Stimulated activated CD8-positive, alpha-beta memory T cell treated with anti-CD3 and anti-CD28 coated beads, Interleukin-7, amount 100 ng/mL, for 24 hours (primary cell): ENCODE data around the gene TUBA1C.
"Not testable (repeated sequence)": the region's sequence is repeated elsewhere in the genome, so short reads cannot be mapped to it uniquely, and the experiment has no call there.

Experiments used
- DNase-seq: peaks from one replicate; pipeline ENCODE4 v3.0.0-alpha.2; 2020; ENCODE audit warnings: low read depth

TUBA1C gene

DNA sequence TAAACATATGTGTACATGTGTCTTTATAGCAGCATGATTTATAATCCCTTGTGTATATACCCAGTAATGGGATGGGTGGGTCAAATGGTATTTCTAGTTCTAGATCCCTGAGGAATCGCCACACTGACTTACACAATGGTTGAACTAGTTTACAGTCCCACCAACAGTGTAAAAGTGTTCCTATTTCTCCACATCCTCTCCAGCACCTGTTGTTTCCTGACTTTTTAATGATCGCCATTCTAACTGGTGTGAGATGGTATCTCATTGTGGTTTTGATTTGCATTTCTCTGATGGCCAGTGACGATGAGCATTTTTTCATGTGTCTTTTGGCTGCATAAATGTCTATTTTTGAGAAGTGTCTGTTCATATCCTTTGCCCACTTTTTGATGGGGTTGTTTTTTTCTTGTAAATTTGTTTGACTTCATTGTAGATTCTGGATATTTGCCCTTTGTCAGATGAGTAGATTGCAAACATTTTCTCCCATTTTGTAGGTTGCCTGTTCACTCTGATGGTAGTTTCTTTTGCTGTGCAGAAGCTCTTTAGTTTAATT is 45.6 kb downstream of the TUBA1C start:
- not testable (repeated sequence) for DNase-seq

DNA sequence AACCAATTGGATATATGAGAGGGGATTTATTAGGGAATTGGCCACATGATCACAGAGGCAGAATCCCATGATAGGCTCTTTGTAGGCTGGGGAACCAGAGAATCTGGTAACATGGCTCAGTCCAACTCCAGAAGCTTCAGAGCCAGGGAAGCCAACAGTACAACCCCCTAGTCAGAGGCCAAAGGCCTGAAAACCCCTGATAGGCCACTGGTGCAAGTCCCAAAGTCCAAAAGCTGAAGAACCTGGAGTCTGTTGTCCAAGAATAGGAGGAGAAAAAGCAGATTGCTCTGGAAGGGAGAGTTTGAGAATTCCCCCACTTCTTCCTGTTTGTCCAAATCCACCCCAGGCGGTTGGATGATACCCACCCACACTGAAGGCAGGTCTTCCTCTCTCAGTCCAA is 49.9 kb downstream of the TUBA1C start:
- no peak for DNase-seq

DNA sequence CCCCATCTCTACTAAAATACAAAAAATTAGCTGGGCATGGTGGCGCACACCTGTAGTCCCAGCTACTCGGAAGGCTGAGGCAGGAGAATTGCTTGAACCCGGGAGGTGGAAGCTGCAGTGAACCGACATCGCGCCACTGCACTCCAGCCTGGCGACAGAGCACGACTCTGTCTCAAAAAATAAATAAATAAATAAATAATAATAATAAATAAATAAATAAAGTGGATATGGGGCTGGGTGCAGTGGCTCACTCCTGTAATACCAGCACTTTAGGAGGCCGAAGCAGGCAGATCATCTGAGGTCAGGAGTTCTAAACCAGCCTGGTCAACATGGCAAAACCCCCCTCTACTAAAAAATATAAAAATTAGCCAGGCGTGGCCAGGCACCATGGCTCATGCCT is 52.2 kb downstream of the TUBA1C start:
- DNase-seq: not testable (repeated sequence)

DNA sequence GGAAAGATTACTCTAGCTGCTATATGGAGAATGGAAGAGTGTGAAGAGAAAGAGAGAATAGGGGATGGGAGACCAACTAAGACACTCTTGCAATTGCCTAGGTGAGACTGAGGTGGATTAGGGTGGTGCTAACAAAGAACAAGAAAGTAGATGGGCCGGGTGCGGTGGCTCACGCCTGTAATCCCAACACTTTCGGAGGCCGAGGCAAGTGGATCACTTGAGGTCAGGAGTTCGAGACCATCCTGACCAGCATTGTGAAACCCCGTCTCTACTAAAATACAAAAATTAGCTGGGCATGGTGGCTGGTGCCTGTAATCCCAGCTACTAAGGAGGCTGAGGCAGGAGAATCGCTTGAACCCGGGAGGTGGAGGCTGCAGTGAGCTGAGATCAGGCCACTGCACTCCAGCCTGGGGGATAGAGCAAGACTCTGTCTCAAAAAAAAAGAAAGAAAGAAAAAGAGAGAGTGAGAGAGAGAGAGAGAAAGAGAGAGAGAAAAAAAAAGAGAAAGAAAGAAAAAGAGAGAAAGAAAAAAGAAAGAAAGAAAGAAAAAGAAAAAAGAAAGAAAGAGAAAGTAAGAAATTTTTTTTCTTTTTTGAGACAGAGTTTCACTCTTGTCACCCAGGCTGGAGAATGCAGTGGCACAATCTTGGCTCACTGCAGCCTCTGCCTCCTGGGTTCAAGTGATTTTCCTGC is 55.7 kb downstream of the TUBA1C start:
- DNase-seq: not testable (repeated sequence)

DNA sequence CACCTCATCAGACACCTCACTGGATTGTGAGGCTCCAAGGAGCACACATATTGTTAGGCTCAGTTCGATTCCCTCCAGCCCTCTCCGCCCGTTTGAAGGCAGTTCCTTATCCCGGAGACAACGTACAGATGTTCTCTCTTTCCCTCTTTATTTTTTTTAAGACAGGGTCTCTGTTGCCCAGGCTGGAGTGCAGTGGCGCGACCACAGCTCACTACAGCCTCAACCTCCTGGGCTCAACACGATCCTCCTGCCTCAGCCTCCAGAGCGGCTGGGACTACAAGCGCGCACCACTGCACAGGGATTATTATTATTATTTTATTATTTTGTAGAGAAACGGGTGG is 57.5 kb downstream of the TUBA1C start:
- no peak for DNase-seq

DNA sequence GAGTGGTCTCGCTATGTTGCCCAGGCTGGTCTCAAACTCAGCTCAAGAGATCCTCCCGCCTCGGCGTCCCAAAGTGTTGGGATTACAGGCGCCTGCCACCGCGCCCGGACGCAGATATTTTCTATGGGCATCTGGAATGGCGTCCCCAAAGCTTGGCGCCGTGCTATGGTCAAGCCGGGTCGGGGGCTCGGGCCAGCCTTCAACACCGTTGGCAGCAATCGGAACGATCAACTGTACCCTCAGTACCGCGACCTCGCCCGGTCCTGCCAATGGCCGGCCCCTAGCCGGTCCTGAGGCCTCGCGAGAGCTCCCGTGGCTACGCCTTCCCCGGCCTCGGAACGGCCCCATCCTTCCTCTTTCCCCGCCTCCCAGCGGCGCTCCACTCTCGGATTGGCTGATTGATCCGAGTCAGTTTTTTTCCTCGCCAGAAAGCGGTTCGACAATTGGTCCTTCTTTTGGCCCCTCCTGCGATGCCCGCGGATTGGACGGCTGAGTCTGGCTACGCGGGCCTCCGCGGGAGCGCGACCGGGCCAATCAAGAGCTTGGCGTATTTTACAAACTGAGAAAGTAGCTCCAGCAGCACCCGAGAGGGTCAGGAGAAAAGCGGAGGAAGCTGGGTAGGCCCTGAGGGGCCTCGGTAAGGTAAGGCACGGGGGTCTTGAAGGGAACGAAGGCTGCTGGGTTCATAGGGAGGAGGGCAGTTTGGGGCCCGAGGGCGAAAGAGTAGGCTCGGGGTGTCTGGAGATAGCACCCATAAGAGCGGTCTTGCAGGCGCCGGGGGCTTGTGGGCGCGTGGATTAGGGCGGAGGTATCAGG is 58.0 kb downstream of the TUBA1C start, which contains the start of gene TROAP:
Gene TROAP, plus strand, starts transcription at position 548 of the 816 bp plus-strand sequence. CDS start 354 bp downstream, outside the sequence.
- DNase-seq: peak; percentile 92

DNA sequence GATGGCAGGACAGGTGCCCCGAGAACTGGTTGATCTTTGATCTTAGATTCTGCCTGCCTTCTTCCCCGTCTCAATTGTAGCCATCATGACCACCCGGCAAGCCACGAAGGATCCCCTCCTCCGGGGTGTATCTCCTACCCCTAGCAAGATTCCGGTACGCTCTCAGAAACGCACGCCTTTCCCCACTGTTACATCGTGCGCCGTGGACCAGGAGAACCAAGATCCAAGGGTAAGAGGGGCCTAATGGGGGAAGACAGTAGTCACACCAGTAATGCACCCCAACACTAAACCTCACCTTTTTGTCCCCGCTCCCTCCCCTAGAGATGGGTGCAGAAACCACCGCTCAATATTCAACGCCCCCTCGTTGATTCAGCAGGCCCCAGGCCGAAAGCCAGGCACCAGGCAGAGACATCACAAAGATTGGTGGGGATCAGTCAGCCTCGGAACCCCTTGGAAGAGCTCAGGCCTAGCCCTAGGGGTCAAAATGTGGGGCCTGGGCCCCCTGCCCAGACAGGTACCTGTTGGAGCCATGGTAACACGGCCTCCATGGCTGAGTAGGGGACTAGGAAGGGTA is 58.7 kb downstream of the TUBA1C start:
- DNase-seq: no peak
